Fibroblast of lung (primary cell): Measurements from ENCODE around the gene TRIM44.

Experiments used
- CTCF ChIP-seq, 2 donors: IDR thresholded peaks in 1 of 2; conservative IDR thresholded peaks in 1 of 2; 1 replicate in 1 of 2; 2 replicates in 1 of 2; pipeline ENCODE4 v1.5.1; 2011 to 2012; ENCODE audit warnings: low read length in 2 of 2, control low read depth in 1 of 2, inconsistent platforms in 1 of 2, low read depth in 1 of 2, mild to moderate bottlenecking in 1 of 2
- EZH2 ChIP-seq: IDR thresholded peaks from 2 replicates; pipeline ENCODE4 v1.5.1; 2012; ENCODE audit warnings: low read length, control low read depth, mild to moderate bottlenecking; ENCODE audit errors: missing control alignments

GRCh38 chr11:35841733-35842132 lies 179.2 kb downstream of the TRIM44 start:
- TF ChIP-seq CTCF (conservative IDR thresholded peaks at IDR 0.05 in 1 of 2, IDR thresholded peaks at IDR 0.05 in 1 of 2; ENCODE audit: low read depth in 1 of 2, low read length in 2 of 2) (no peak), EZH2 (no peak)
